K562 (cell line): ENCODE measurements around the gene TXNRD2. TPM values are rescaled to one million over a fixed set of nuclear protein-coding genes. Genes with fewer than 3 reads are reported as not detected.

Experiments
- ATF2 ChIP-seq: sonication (generic); formaldehyde crosslinking; IDR thresholded peaks from 2 replicates; pipeline ENCODE4 v1.8.1; 2022; ENCODE audit warnings: missing genetic modification reagents
- BACH1 ChIP-seq: fragments of 200-800 bp; sonication (Bioruptor generic); IDR thresholded peaks from 2 replicates; pipeline ENCODE4 v1.6.1; 2016; ENCODE audit warnings: missing genetic modification characterization, missing compliant biosample characterization
- CBX3 ChIP-seq, 2 experiments: IDR thresholded peaks; 1 replicate in 1 of 2; 2 replicates in 1 of 2; pipeline ENCODE4 v1.6.1; 2012; ENCODE audit warnings: inconsistent platforms in 2 of 2, low read length in 2 of 2, borderline replicate concordance in 1 of 2, control low read depth in 1 of 2
- GABPB2 ChIP-seq: fragments of 250-450 bp; sonication (Bioruptor Pico); conservative IDR thresholded peaks from 2 replicates; pipeline ENCODE4 v1.5.1; 2021; ENCODE audit warnings: mild to moderate bottlenecking
- HMBOX1 ChIP-seq: sonication (generic); IDR thresholded peaks from 2 replicates; pipeline ENCODE4 v1.6.1; 2016
- HMGN3 ChIP-seq: IDR thresholded peaks from 2 replicates; pipeline ENCODE4 v1.6.1; 2011; ENCODE audit warnings: borderline replicate concordance, low read depth, mild to moderate bottlenecking, mixed read lengths, low read length; ENCODE audit not compliant: insufficient read length; ENCODE audit errors: extremely low read depth
- NR1H2 ChIP-seq: sonication (generic); formaldehyde crosslinking; IDR thresholded peaks from 2 replicates; pipeline ENCODE4 v1.4.0; 2020; ENCODE audit warnings: mild to moderate bottlenecking, missing genetic modification reagents
- POLR2AphosphoS5 ChIP-seq: IDR thresholded peaks from 2 replicates; pipeline ENCODE4 v1.6.1; 2011; ENCODE audit warnings: mild to moderate bottlenecking, low read depth, low read length, moderate library complexity; ENCODE audit not compliant: control insufficient read depth, insufficient read depth
- RBBP5 ChIP-seq: fragments of 200-600 bp; sonication (generic); IDR thresholded peaks from 2 replicates; pipeline ENCODE4 v1.6.1; 2012; ENCODE audit warnings: borderline replicate concordance, mild to moderate bottlenecking, low read length, control low read depth, inconsistent platforms; ENCODE audit not compliant: insufficient read depth, poor library complexity, severe bottlenecking
- SIRT6 ChIP-seq: IDR thresholded peaks from one replicate; pipeline ENCODE4 v1.6.1; 2012; ENCODE audit warnings: low read depth, mild to moderate bottlenecking, control low read depth, inconsistent platforms, low read length, moderate library complexity
- SLC30A9 ChIP-seq: fragments of 250-450 bp; sonication (Bioruptor Pico); IDR thresholded peaks from 2 replicates; pipeline ENCODE4 v1.8.0; 2022; ENCODE audit warnings: mild to moderate bottlenecking, moderate library complexity
- SMARCE1 ChIP-seq: fragments of 450-650 bp; IDR thresholded peaks from 2 replicates; pipeline ENCODE4 v1.7.1; 2016; ENCODE audit warnings: mild to moderate bottlenecking
- TSHZ1 ChIP-seq: fragments of 250-450 bp; sonication (Bioruptor Pico); IDR thresholded peaks from 2 replicates; pipeline ENCODE4 v1.4.0; 2020; ENCODE audit warnings: mild to moderate bottlenecking, moderate library complexity
- ZFP30 ChIP-seq: fragments of 250-450 bp; sonication (Bioruptor Pico); IDR thresholded peaks from 2 replicates; pipeline ENCODE4 v1.8.0; 2022; ENCODE audit warnings: moderate library complexity, mild to moderate bottlenecking, inconsistent platforms, borderline replicate concordance
- ZNF253 ChIP-seq: fragments of 250-450 bp; sonication (Bioruptor Pico); conservative IDR thresholded peaks from 2 replicates; pipeline ENCODE4 v1.6.1; 2021; ENCODE audit warnings: mild to moderate bottlenecking
- ZNF445 ChIP-seq: fragments of 250-450 bp; sonication (Bioruptor Pico); IDR thresholded peaks from 2 replicates; pipeline ENCODE4 v1.4.0; 2020; ENCODE audit warnings: low read depth, mild to moderate bottlenecking, moderate library complexity
- ZNF449 ChIP-seq: fragments of 250-450 bp; sonication (Bioruptor Pico); IDR thresholded peaks from 2 replicates; pipeline ENCODE4 v1.8.0; 2022; ENCODE audit warnings: moderate library complexity, mild to moderate bottlenecking, inconsistent platforms
- ZNF668 ChIP-seq: fragments of 250-450 bp; sonication (Bioruptor Pico); IDR thresholded peaks from 2 replicates; pipeline ENCODE4 v1.8.0; 2022; ENCODE audit warnings: mild to moderate bottlenecking, inconsistent platforms
- ZNF699 ChIP-seq: fragments of 250-450 bp; sonication (Bioruptor Pico); IDR thresholded peaks from 2 replicates; pipeline ENCODE4 v1.8.0; 2021; ENCODE audit warnings: mild to moderate bottlenecking, moderate library complexity; ENCODE audit not compliant: insufficient replicate concordance
- polyA plus RNA-seq, 8 experiments: library from polyadenylated mRNA; depleted of rRNA in 4 of 8; stranded (reverse) in 5 of 8; unstranded in 3 of 8; fragments of >200 nt; fragmentation: Nextera tagmentation in 2 of 8; fragmentation: Illumina TruSeq in 1 of 8; extraction: Ambion mirVana in 2 of 8; extraction: Trizol in 1 of 8; gene quantifications; 2 replicates each; pipeline versions ENCODE4 v1.2.1 to v1.2.3, GENCODE V29; 2011 to 2014; ENCODE audit warnings: inconsistent platforms in 1 of 8, missing spikeins in 1 of 8
- total RNA-seq, 7 experiments: library from RNA; depleted of rRNA in 6 of 7; stranded (reverse); fragments of >200 nt in 6 of 7; fragmentation: Illumina TruSeq in 2 of 7; extraction: Trizol in 2 of 7; gene quantifications; 2 replicates each; pipeline versions ENCODE4 v1.2.1 to v1.2.3, GENCODE V29; 2011 to 2021; ENCODE audit warnings: low replicate concordance in 1 of 7

The TXNRD2 gene
- total and polyA plus RNA-seq, 9 of the 15 experiments (the other 6 are each of a cell fraction or from before 2014, with no cell fraction given): 3.3 to 80.2 (median 49.4) TPM

GRCh38 chr22:19962246-19962908 is 20.8 kb upstream of the TXNRD2 start (continued):
- no peak for TF ChIP-seq SLC30A9 (CRISPR knock-in tag)
- TF ChIP-seq SIRT6: no peak
- no peak for TF ChIP-seq ZNF445 (CRISPR knock-in tag)
- TF ChIP-seq RBBP5: no peak
- TF ChIP-seq ZFP30 (CRISPR knock-in tag): no peak
- TF ChIP-seq GABPB2: peak; percentile 76; the same call in 1 of the 2 replicates
- TF ChIP-seq HMGN3: peak; percentile 71
- no peak for TF ChIP-seq ZNF449
- no peak for TF ChIP-seq SMARCE1
- TF ChIP-seq CBX3 (IDR thresholded peaks at IDR 0.05; ENCODE audit: borderline replicate concordance in 1 of 2, low read length in 2 of 2): peak in 1 of 2 experiments; percentile 78; a peak in 1 of 3 replicates
- no peak for TF ChIP-seq ZNF668 (CRISPR knock-in tag)
- no peak for TF ChIP-seq ATF2 (CRISPR knock-in tag)
- TF ChIP-seq POLR2AphosphoS5: 0 out of 2 replicates have a peak, but pooled peaks have one; percentile 7
- no peak for TF ChIP-seq BACH1
- TF ChIP-seq HMBOX1: no peak
- TF ChIP-seq NR1H2: no peak
- no peak for TF ChIP-seq ZNF253 (CRISPR knock-in tag)
- peak; percentile 84 for TF ChIP-seq ZNF699
- no peak for TF ChIP-seq TSHZ1 (CRISPR knock-in tag)
